DND-41 (cell line): ENCODE results near the gene CPEB4.

Experiments
- ATAC-seq: fragments of 200-7000 bp; cut with Tn5 transposase; 3 replicates; pipeline ENCODE4 v1.9.1; 2021; ENCODE audit warnings: low read depth; ENCODE audit not compliant: insufficient read depth
- DNase-seq: peaks from one replicate; pipeline ENCODE4 v3.0.0-alpha.2; 2020
- H2AFZ ChIP-seq: 2 replicates; pipeline ENCODE4 v1.6.0; 2012; ENCODE audit warnings: low read depth, low read length
- H3K27ac ChIP-seq: 2 replicates; pipeline ENCODE4 v1.5.1; 2012; ENCODE audit warnings: low read length, inconsistent platforms
- H3K27me3 ChIP-seq: fragments of 200-600 bp; sonication (generic); 2 replicates; pipeline ENCODE4 v1.6.0; 2012; ENCODE audit warnings: low read length, mild to moderate bottlenecking, inconsistent platforms; ENCODE audit not compliant: insufficient read depth, poor library complexity
- H3K36me3 ChIP-seq: 2 replicates; pipeline ENCODE4 v1.5.1; 2012; ENCODE audit warnings: low read length, inconsistent platforms; ENCODE audit not compliant: insufficient read depth
- H3K4me1 ChIP-seq: 2 replicates; pipeline ENCODE4 v1.5.1; 2012; ENCODE audit warnings: mild to moderate bottlenecking, low read length; ENCODE audit not compliant: insufficient read depth
- H3K4me2 ChIP-seq: 2 replicates; pipeline ENCODE4 v1.6.0; 2012; ENCODE audit warnings: mild to moderate bottlenecking, moderate library complexity, low read length, inconsistent platforms; ENCODE audit not compliant: insufficient read depth
- H3K4me3 ChIP-seq, 2 experiments: fragments of 200-600 bp in 1 of 2; shearing (Covaris generic) in 1 of 2; 2 replicates each; pipeline ENCODE4 v1.5.1; 2012 to 2016; ENCODE audit warnings: inconsistent platforms in 2 of 2, low read length in 2 of 2, mild to moderate bottlenecking in 2 of 2, low read depth in 1 of 2, moderate library complexity in 1 of 2
- H3K79me2 ChIP-seq: 2 replicates; pipeline ENCODE4 v1.6.0; 2012; ENCODE audit warnings: low read length, inconsistent platforms; ENCODE audit not compliant: insufficient read depth
- H3K9ac ChIP-seq: 2 replicates; pipeline ENCODE4 v1.6.0; 2012; ENCODE audit warnings: low read depth, mild to moderate bottlenecking, inconsistent platforms, low read length, moderate library complexity
- H3K9me3 ChIP-seq: 2 replicates; pipeline ENCODE4 v1.5.1; 2012; ENCODE audit warnings: low read length, moderate library complexity, mild to moderate bottlenecking, inconsistent platforms; ENCODE audit not compliant: insufficient read depth, severe bottlenecking
- H4K20me1 ChIP-seq: 2 replicates; pipeline ENCODE4 v1.6.0; 2012; ENCODE audit warnings: low read length; ENCODE audit not compliant: insufficient read depth
- EZH2 ChIP-seq: IDR thresholded peaks from 3 replicates; pipeline ENCODE4 v1.6.1; 2012; ENCODE audit warnings: borderline replicate concordance, low read depth, mild to moderate bottlenecking, moderate library complexity, low read length, inconsistent platforms; ENCODE audit not compliant: severe bottlenecking
- TF ChIP-seq, protein P1 (sequence below): IDR thresholded peaks from 2 replicates; pipeline ENCODE4 v1.5.1; 2012; ENCODE audit warnings: borderline replicate concordance, low read length, moderate library complexity, mild to moderate bottlenecking; ENCODE audit not compliant: poor library complexity, severe bottlenecking; ENCODE audit errors: extremely low read depth

Gene CPEB4

GRCh38 chr5:173963867-173964441, 75.8 kb downstream of the CPEB4 start:
- Histone ChIP-seq H3K9ac (no peak overlapping the region), H3K79me2 (no peaks in the 10 kb centered on the region), H3K27me3 (peaks cover 9% of the 10 kb centered on the region), H3K4me3 (no peak overlapping the region), H3K4me2 (no peak overlapping the region), H3K9me3 (no peaks in the 10 kb centered on the region), H3K27ac (no peak overlapping the region), H3K36me3 (no peaks in the 10 kb centered on the region), H2AFZ (no peak overlapping the region; the same call in 1 of the 2 replicates), H4K20me1 (no peaks in the 10 kb centered on the region), H3K4me1 (no peaks in the 10 kb centered on the region)
- ATAC-seq (peak; percentile 90), DNase-seq (peak; percentile 58)
- no peak for TF ChIP-seq EZH2
- TF ChIP-seq, protein P1, sequence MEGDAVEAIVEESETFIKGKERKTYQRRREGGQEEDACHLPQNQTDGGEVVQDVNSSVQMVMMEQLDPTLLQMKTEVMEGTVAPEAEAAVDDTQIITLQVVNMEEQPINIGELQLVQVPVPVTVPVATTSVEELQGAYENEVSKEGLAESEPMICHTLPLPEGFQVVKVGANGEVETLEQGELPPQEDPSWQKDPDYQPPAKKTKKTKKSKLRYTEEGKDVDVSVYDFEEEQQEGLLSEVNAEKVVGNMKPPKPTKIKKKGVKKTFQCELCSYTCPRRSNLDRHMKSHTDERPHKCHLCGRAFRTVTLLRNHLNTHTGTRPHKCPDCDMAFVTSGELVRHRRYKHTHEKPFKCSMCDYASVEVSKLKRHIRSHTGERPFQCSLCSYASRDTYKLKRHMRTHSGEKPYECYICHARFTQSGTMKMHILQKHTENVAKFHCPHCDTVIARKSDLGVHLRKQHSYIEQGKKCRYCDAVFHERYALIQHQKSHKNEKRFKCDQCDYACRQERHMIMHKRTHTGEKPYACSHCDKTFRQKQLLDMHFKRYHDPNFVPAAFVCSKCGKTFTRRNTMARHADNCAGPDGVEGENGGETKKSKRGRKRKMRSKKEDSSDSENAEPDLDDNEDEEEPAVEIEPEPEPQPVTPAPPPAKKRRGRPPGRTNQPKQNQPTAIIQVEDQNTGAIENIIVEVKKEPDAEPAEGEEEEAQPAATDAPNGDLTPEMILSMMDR: no peak

DNA sequence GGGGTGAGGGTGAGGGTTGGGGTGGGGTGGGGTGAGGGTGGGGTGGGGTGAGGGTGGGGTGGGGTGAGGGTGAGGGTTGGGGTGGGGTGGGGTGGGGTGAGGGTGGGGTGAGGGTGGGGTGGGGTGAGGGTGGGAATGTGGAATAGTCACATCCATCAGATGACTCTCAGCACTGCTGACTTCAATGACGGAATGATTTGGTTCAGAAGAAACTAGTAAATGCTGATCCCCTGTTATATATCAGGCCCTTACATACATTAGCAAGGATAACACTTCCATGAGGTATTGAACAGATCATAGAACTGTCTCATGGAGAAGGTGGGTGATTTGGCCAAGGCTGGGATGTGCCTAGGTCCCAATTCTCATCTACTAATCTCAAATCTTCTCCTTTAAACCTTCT, 76.4 kb downstream of the CPEB4 start:
- ATAC-seq (no peak), DNase-seq (no peak)
- Histone ChIP-seq H3K4me3 (no peak overlapping the region), H2AFZ (no peak overlapping the region), H4K20me1 (no peaks in the 10 kb centered on the region), H3K79me2 (no peaks in the 10 kb centered on the region), H3K27me3 (peaks cover 9% of the 10 kb centered on the region), H3K9ac (no peak overlapping the region), H3K4me2 (no peak overlapping the region), H3K27ac (no peak overlapping the region), H3K4me1 (no peaks in the 10 kb centered on the region), H3K9me3 (no peaks in the 10 kb centered on the region), H3K36me3 (no peaks in the 10 kb centered on the region)
- TF ChIP-seq EZH2: no peak
- TF ChIP-seq, protein P1: no peak

- DNase-seq (no peak), ATAC-seq (no peak)
- H3K27me3 ChIP-seq: peaks cover 9% of the 10 kb centered on the region
- no peaks in the 10 kb centered on the region for H3K36me3 ChIP-seq
- H3K27ac ChIP-seq: no peak overlapping the region
- no peaks in the 10 kb centered on the region for H3K9me3 ChIP-seq
- no peaks in the 10 kb centered on the region for H3K4me1 ChIP-seq
- no peak overlapping the region for H3K4me3 ChIP-seq
- no peaks in the 10 kb centered on the region for H4K20me1 ChIP-seq
- no peaks in the 10 kb centered on the region for H3K79me2 ChIP-seq
- H3K4me2 ChIP-seq: no peak overlapping the region
- H3K9ac ChIP-seq: no peak overlapping the region
- no peak overlapping the region for H2AFZ ChIP-seq
- TF ChIP-seq EZH2: no peak
- TF ChIP-seq, protein P1: no peak
These were observed 79.1 kb downstream of the CPEB4 start for GRCh38 chr5:173967241-173967640.
